ENCODE data around the gene NRIP1. TPM values are rescaled to one million over a fixed set of nuclear protein-coding genes. Genes with fewer than 3 reads are reported as not detected.

NRIP1 gene
- polyA plus RNA-seq, 1 donor from 2014 or later: 48.4 TPM

GRCh38 chr21:14998336-14998735 is 66.5 kb downstream of the NRIP1 start:
- Histone ChIP-seq H3K27ac (ENCODE audit: low read length) (no peak overlapping the region), H3F3A (ENCODE audit: insufficient read depth, low read length, poor library complexity, severe bottlenecking) (peaks cover 8% of the 10 kb centered on the region), H3K9me3 (ENCODE audit: low read length) (no peaks in the 10 kb centered on the region), H3K4me3 (ENCODE audit: low read length) (no peak overlapping the region), H3K4me2 (ENCODE audit: low read length) (no peak overlapping the region), H2AFZ (ENCODE audit: low read depth, low read length) (no peak overlapping the region), H4K20me1 (ENCODE audit: insufficient read depth) (no peaks in the 10 kb centered on the region), H3K27me3 (ENCODE audit: insufficient read depth, low read depth, low read length) (no peaks in the 10 kb centered on the region), H3K79me2 (replicated peaks; ENCODE audit: insufficient read depth, low read length) (peaks cover 74% of the 10 kb centered on the region), H3K36me3 (ENCODE audit: insufficient read depth, low read length) (no peaks in the 10 kb centered on the region), H3K9ac (ENCODE audit: low read length) (no peak overlapping the region), H3K9me2 (ENCODE audit: insufficient read depth, low read length) (no peaks in the 10 kb centered on the region)
- TF ChIP-seq TAF1 (IDR thresholded peaks at IDR 0.05; ENCODE audit: low read depth): no peak
- no peak for TF ChIP-seq CTCF (IDR thresholded peaks at IDR 0.05; ENCODE audit: poor library complexity, severe bottlenecking)
- TF ChIP-seq RAD21 (conservative IDR thresholded peaks at IDR 0.05): no peak
- TF ChIP-seq EP300 (conservative IDR thresholded peaks at IDR 0.05; ENCODE audit: poor library complexity, severe bottlenecking): no peak
- no peak for TF ChIP-seq REST (IDR thresholded peaks at IDR 0.05; ENCODE audit: borderline replicate concordance)

- no peak overlapping the region for H3K4me2 ChIP-seq (ENCODE audit: low read length)
- no peak overlapping the region for H3K9ac ChIP-seq (ENCODE audit: low read length)
- H3K9me2 ChIP-seq (ENCODE audit: insufficient read depth, low read length): no peaks in the 10 kb centered on the region
- H3F3A ChIP-seq (ENCODE audit: insufficient read depth, low read length, poor library complexity, severe bottlenecking): peaks cover 5% of the 10 kb centered on the region
- H3K9me3 ChIP-seq (ENCODE audit: low read length): no peaks in the 10 kb centered on the region
- no peak for TF ChIP-seq EZH2 (IDR thresholded peaks at IDR 0.05; ENCODE audit: borderline replicate concordance, insufficient read depth, low read length, poor library complexity, severe bottlenecking)
- no peak for TF ChIP-seq EP300 (conservative IDR thresholded peaks at IDR 0.05; ENCODE audit: poor library complexity, severe bottlenecking)
- TF ChIP-seq POLR2AphosphoS5 (IDR thresholded peaks at IDR 0.05): no peak
- TF ChIP-seq TAF1 (IDR thresholded peaks at IDR 0.05; ENCODE audit: low read depth): no peak
- TF ChIP-seq CTCF (IDR thresholded peaks at IDR 0.05; ENCODE audit: poor library complexity, severe bottlenecking): no peak
- TF ChIP-seq MXI1 (conservative IDR thresholded peaks at IDR 0.05; ENCODE audit: poor library complexity, severe bottlenecking): no peak
- TF ChIP-seq RAD21 (conservative IDR thresholded peaks at IDR 0.05): no peak
- TF ChIP-seq REST (IDR thresholded peaks at IDR 0.05; ENCODE audit: borderline replicate concordance): no peak
- TF ChIP-seq SMC3 (conservative IDR thresholded peaks at IDR 0.05; ENCODE audit: poor library complexity): no peak
- no peaks in the 10 kb centered on the region for H3K36me3 ChIP-seq (ENCODE audit: insufficient read depth, low read length)
- no peaks in the 10 kb centered on the region for H4K20me1 ChIP-seq (ENCODE audit: insufficient read depth)
- H3K79me2 ChIP-seq (replicated peaks; ENCODE audit: insufficient read depth, low read length): peaks cover 84% of the 10 kb centered on the region
- no peak overlapping the region for H3K27ac ChIP-seq (ENCODE audit: low read length)
- no peaks in the 10 kb centered on the region for H3K27me3 ChIP-seq (ENCODE audit: insufficient read depth, low read depth, low read length)
- H3K4me3 ChIP-seq (ENCODE audit: low read length): no peak overlapping the region
- no peak overlapping the region for H2AFZ ChIP-seq (ENCODE audit: low read depth, low read length)
Measured at GRCh38 chr21:14995695-14996490, 68.9 kb downstream of the NRIP1 start.

Data from neural cell (in vitro differentiated cells).